HEK293 (cell line): ENCODE results near the gene PPP2R1B.
A peak's percentile ranks its signal among the peaks of the same experiment; 100 is the strongest.

Experiments
- CTCF ChIA-PET: fragments of 350-600 bp; formaldehyde crosslinking; extraction: SDS; loops from one replicate; lab custom pipeline; 2021; ENCODE audit warnings: antibody characterized with exemption; lab: Yijun Ruan, JAX
- POLR2A ChIA-PET: fragments of 300-600 bp; formaldehyde crosslinking; extraction: SDS; loops from one replicate; lab custom pipeline; 2020; ENCODE audit warnings: antibody characterized with exemption, inconsistent platforms; lab: Yijun Ruan, JAX
- H3K27ac ChIP-seq: fragments of 200-500 bp; sonication (Bioruptor generic); 2 replicates; pipeline ENCODE4 v1.5.1; 2014; ENCODE audit warnings: low read depth, low read length, control low read depth, inconsistent platforms; ENCODE audit errors: extremely low read depth
- H3K36me3 ChIP-seq, 2 experiments: fragments of 200-500 bp in 1 of 2; sonication (Bioruptor generic) in 1 of 2; 1 replicate in 1 of 2; 2 replicates in 1 of 2; pipeline ENCODE4 v1.5.1; 2014 to 2017; ENCODE audit warnings: inconsistent platforms in 2 of 2, low read length in 2 of 2; ENCODE audit not compliant: control insufficient read depth in 2 of 2, insufficient read depth in 1 of 2
- H3K4me1 ChIP-seq: fragments of 200-500 bp; sonication (Bioruptor generic); 2 replicates; pipeline ENCODE4 v1.5.1; 2014; ENCODE audit warnings: mild to moderate bottlenecking, low read length, inconsistent platforms; ENCODE audit not compliant: control insufficient read depth, insufficient read depth
- H3K4me3 ChIP-seq: 2 replicates; pipeline ENCODE4 v1.5.1; 2011; ENCODE audit warnings: low read depth, mild to moderate bottlenecking, control low read depth, low read length, moderate library complexity
- H3K9me3 ChIP-seq: fragments of 200-500 bp; sonication (Bioruptor generic); 2 replicates; pipeline ENCODE4 v1.5.1; 2014; ENCODE audit warnings: low read depth, low read length, inconsistent platforms; ENCODE audit not compliant: control insufficient read depth, insufficient read depth
- CTCF ChIP-seq: fragments of 450-650 bp; formaldehyde crosslinking; IDR thresholded peaks from 2 replicates; pipeline ENCODE4 v1.5.1; 2016; ENCODE audit warnings: missing biosample characterization, missing genetic modification characterization
- GLI2 ChIP-seq: fragments of 450-650 bp; formaldehyde crosslinking; IDR thresholded peaks from 2 replicates; pipeline ENCODE4; 2017; ENCODE audit warnings: missing biosample characterization, missing genetic modification characterization, low read depth, borderline replicate concordance
- HOXD13 ChIP-seq: sonication (generic); formaldehyde crosslinking; IDR thresholded peaks from 2 replicates; pipeline ENCODE4 v1.8.0; 2022; ENCODE audit warnings: missing genetic modification reagents, borderline replicate concordance
- MYNN ChIP-seq: fragments of 450-650 bp; formaldehyde crosslinking; IDR thresholded peaks from 2 replicates; pipeline ENCODE4 v1.5.1; 2016; ENCODE audit warnings: missing biosample characterization, missing genetic modification characterization, borderline replicate concordance
- PATZ1 ChIP-seq: fragments of 450-650 bp; formaldehyde crosslinking; IDR thresholded peaks from 2 replicates; pipeline ENCODE4 v1.5.1; 2016; ENCODE audit warnings: missing biosample characterization, missing genetic modification characterization
- SP2 ChIP-seq: fragments of 450-650 bp; formaldehyde crosslinking; IDR thresholded peaks from 2 replicates; pipeline ENCODE4 v1.5.1; 2016; ENCODE audit warnings: missing biosample characterization, missing genetic modification characterization
- TSHZ1 ChIP-seq: fragments of 450-650 bp; formaldehyde crosslinking; IDR thresholded peaks from 2 replicates; pipeline ENCODE4 v1.5.1; 2016; ENCODE audit warnings: missing biosample characterization, missing genetic modification characterization, borderline replicate concordance
- WT1 ChIP-seq: fragments of 450-650 bp; formaldehyde crosslinking; IDR thresholded peaks from 2 replicates; pipeline ENCODE4 v1.5.1; 2016; ENCODE audit warnings: missing biosample characterization, missing genetic modification characterization
- YY1 ChIP-seq: fragments of 450-650 bp; formaldehyde crosslinking; IDR thresholded peaks from 2 replicates; pipeline ENCODE4 v1.5.1; 2018; ENCODE audit warnings: missing biosample characterization, missing genetic modification characterization
- ZBTB1 ChIP-seq: fragments of 450-650 bp; formaldehyde crosslinking; IDR thresholded peaks from 2 replicates; pipeline ENCODE4 v1.5.1; 2016; ENCODE audit warnings: missing biosample characterization, missing genetic modification characterization
- ZBTB6 ChIP-seq: fragments of 450-650 bp; formaldehyde crosslinking; IDR thresholded peaks from 2 replicates; pipeline ENCODE4 v1.5.1; 2017; ENCODE audit warnings: missing biosample characterization, missing genetic modification characterization
- ZFP3 ChIP-seq: fragments of 450-650 bp; formaldehyde crosslinking; IDR thresholded peaks from 2 replicates; pipeline ENCODE4 v1.5.1; 2016; ENCODE audit warnings: low read depth, missing biosample characterization, missing genetic modification characterization
- ZNF114 ChIP-seq: fragments of 450-650 bp; formaldehyde crosslinking; IDR thresholded peaks from 2 replicates; pipeline ENCODE4 v1.5.0; 2017; ENCODE audit warnings: missing biosample characterization, missing genetic modification characterization
- ZNF146 ChIP-seq: fragments of 450-650 bp; formaldehyde crosslinking; IDR thresholded peaks from 2 replicates; pipeline ENCODE4 v1.5.1; 2016; ENCODE audit warnings: missing biosample characterization, missing genetic modification characterization
- ZNF223 ChIP-seq: fragments of 450-650 bp; formaldehyde crosslinking; IDR thresholded peaks from 2 replicates; pipeline ENCODE4 v1.5.1; 2016; ENCODE audit warnings: missing biosample characterization, missing genetic modification characterization
- ZNF292 ChIP-seq: fragments of 450-650 bp; formaldehyde crosslinking; IDR thresholded peaks from 2 replicates; pipeline ENCODE4 v1.5.1; 2016; ENCODE audit warnings: low read depth, missing biosample characterization, missing genetic modification characterization, borderline replicate concordance
- ZNF423 ChIP-seq: fragments of 450-650 bp; formaldehyde crosslinking; IDR thresholded peaks from 2 replicates; pipeline ENCODE4 v1.5.1; 2016; ENCODE audit warnings: missing biosample characterization, missing genetic modification characterization
- ZNF473 ChIP-seq: fragments of 450-650 bp; formaldehyde crosslinking; IDR thresholded peaks from 2 replicates; pipeline ENCODE4 v1.5.1; 2017; ENCODE audit warnings: missing biosample characterization, missing genetic modification characterization
- ZNF521 ChIP-seq: fragments of 450-650 bp; formaldehyde crosslinking; IDR thresholded peaks from 2 replicates; pipeline ENCODE4 v1.5.1; 2017; ENCODE audit warnings: missing biosample characterization, mild to moderate bottlenecking, missing genetic modification characterization
- ZNF610 ChIP-seq: fragments of 450-650 bp; formaldehyde crosslinking; IDR thresholded peaks from 2 replicates; pipeline ENCODE4 v1.5.1; 2016; ENCODE audit warnings: missing biosample characterization, missing genetic modification characterization, borderline replicate concordance
- TF ChIP-seq, protein P1 (sequence below): fragments of 450-650 bp; formaldehyde crosslinking; IDR thresholded peaks from 2 replicates; pipeline ENCODE4 v1.5.1; 2017; ENCODE audit warnings: missing biosample characterization, mild to moderate bottlenecking, missing genetic modification characterization, moderate library complexity

The PPP2R1B gene

GRCh38 chr11:111745719-111746504, 20.3 kb downstream of the PPP2R1B start:
- TF ChIP-seq ZNF146 (tag by site-specific recombination) (peak; percentile 95), ZNF473 (no peak), ZNF521 (tag by site-specific recombination) (no peak), ZBTB6 (tag by site-specific recombination) (no peak)
- H3K4me1 ChIP-seq, result no peaks in the 10 kb centered on the region
- H3K4me3 ChIP-seq, result no peak overlapping the region
- CTCF ChIA-PET, result no interaction called here
- no peak overlapping the region for H3K27ac ChIP-seq
- POLR2A ChIA-PET, result no interaction called here
- peaks cover 3 to 94% of the 10 kb centered on the region in 2 experiments; a peak in 2 of 3 replicates for H3K36me3 ChIP-seq
- no peaks in the 10 kb centered on the region for H3K9me3 ChIP-seq

DNA sequence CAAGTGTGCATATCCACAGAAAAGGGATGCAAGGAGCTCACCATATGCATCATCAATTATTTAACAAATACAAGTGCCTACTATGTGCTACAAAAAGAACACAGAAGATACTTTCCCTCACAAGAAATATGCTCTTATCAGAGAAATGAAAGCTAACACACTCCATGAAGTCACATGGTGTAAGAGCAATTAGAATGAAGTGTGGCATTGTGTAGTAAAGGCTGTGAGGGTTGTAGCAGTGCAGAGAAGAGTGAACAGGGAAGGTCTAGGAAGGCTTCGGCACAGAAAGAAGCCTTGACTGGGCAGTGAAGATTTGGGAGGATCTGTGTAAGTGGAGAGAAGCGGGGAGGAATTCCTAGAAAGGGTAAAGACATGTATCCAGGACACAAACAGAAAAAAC, 22.5 kb downstream of the PPP2R1B start:
- TF ChIP-seq ZNF292 (tag by site-specific recombination), result no peak
- no peak for TF ChIP-seq ZNF610 (tag by site-specific recombination)
- TF ChIP-seq ZNF114, result no peak
- no peak for TF ChIP-seq PATZ1 (tag by site-specific recombination)
- no peak for TF ChIP-seq ZBTB1 (tag by site-specific recombination)
- TF ChIP-seq SP2 (tag by site-specific recombination), result no peak
- no peak for TF ChIP-seq MYNN (tag by site-specific recombination)
- TF ChIP-seq, protein P1, sequence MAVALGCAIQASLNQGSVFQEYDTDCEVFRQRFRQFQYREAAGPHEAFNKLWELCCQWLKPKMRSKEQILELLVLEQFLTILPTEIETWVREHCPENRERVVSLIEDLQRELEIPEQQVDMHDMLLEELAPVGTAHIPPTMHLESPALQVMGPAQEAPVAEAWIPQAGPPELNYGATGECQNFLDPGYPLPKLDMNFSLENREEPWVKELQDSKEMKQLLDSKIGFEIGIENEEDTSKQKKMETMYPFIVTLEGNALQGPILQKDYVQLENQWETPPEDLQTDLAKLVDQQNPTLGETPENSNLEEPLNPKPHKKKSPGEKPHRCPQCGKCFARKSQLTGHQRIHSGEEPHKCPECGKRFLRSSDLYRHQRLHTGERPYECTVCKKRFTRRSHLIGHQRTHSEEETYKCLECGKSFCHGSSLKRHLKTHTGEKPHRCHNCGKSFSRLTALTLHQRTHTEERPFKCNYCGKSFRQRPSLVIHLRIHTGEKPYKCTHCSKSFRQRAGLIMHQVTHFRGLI (tag by site-specific recombination), result no peak
- TF ChIP-seq ZNF423 (tag by site-specific recombination), result no peak
- no peak for TF ChIP-seq WT1 (tag by site-specific recombination)
- no peak for TF ChIP-seq ZFP3 (tag by site-specific recombination)
- TF ChIP-seq HOXD13 (CRISPR knock-in tag), result no peak
- TF ChIP-seq YY1 (tag by site-specific recombination), result no peak
- TF ChIP-seq, all 188 proteins: peak for 0
- peaks cover 0 to 84% of the 10 kb centered on the region in 2 experiments; a peak in 2 of 3 replicates for H3K36me3 ChIP-seq
- no peak overlapping the region for H3K4me3 ChIP-seq
- CTCF ChIA-PET, result no interaction called here
- no peak overlapping the region for H3K27ac ChIP-seq
- no peaks in the 10 kb centered on the region for H3K9me3 ChIP-seq
- POLR2A ChIA-PET, result no interaction called here
- H3K4me1 ChIP-seq, result no peaks in the 10 kb centered on the region

DNA sequence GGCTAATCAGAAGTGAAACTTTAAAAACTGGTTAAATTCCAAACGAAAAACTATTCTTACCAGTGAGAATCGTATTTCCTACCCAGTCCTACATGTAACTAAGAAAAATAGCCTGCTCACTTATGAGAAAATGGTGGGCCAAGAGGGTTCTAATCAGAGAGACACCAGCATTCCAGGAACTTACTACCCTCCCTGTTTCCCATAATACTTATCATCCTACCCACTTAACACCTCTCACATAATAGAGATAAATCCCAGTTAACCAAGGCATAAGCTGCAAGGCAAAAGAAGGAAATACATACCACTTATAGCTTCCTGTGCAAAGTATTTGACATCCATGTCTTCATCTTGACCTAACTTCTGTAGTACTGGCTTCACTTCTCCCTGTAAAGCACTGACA, 24.4 kb downstream of the PPP2R1B start:
- CTCF ChIA-PET, result no interaction called here
- TF ChIP-seq ZNF223 (no peak), TSHZ1 (tag by site-specific recombination) (no peak), GLI2 (no peak), CTCF (tag by site-specific recombination) (no peak)

More for the DNA sequence above, 24.4 kb downstream of the PPP2R1B start:
- Histone ChIP-seq H3K27ac (no peak overlapping the region), H3K4me3 (no peak overlapping the region), H3K4me1 (no peaks in the 10 kb centered on the region), H3K9me3 (no peaks in the 10 kb centered on the region), H3K36me3 (peaks cover 0 to 78% of the 10 kb centered on the region in 2 experiments; a peak in 2 of 3 replicates)
- POLR2A ChIA-PET, result no interaction called here
